ENCODE results near the gene IREB2.

IREB2 gene

GRCh38 chr15:78389738-78390137 lies 48.3 kb upstream of the IREB2 start:
- Histone ChIP-seq H3K9me3 (ENCODE audit: insufficient read depth, low read length) (no peaks in the 10 kb centered on the region), H3K27me3 (ENCODE audit: low read depth, low read length) (peaks cover 34% of the 10 kb centered on the region), H3K4me1 (ENCODE audit: low read length) (no peaks in the 10 kb centered on the region), H3K4me3 (ENCODE audit: low read length) (no peak overlapping the region), H3K79me2 (ENCODE audit: low read length) (no peaks in the 10 kb centered on the region), H2AFZ (ENCODE audit: low read depth, low read length) (no peak overlapping the region), H3K27ac (ENCODE audit: low read length) (no peak overlapping the region), H3K9ac (ENCODE audit: low read length) (no peak overlapping the region), H3K36me3 (replicated peaks; ENCODE audit: low read depth, low read length) (no peaks in the 10 kb centered on the region), H4K20me1 (ENCODE audit: insufficient read depth, low read length) (no peaks in the 10 kb centered on the region), H3K4me2 (ENCODE audit: low read length) (no peak overlapping the region)
- no peak for TF ChIP-seq EZH2phosphoT487 (IDR thresholded peaks at IDR 0.05; ENCODE audit: low read depth)
- no peak for TF ChIP-seq CTCF (IDR thresholded peaks at IDR 0.05; ENCODE audit: low read depth, low read length)

- TF ChIP-seq EZH2phosphoT487 (IDR thresholded peaks at IDR 0.05; ENCODE audit: low read depth) (no peak), CTCF (IDR thresholded peaks at IDR 0.05; ENCODE audit: low read depth, low read length) (no peak)
- Histone ChIP-seq H3K9ac (ENCODE audit: low read length) (no peak overlapping the region), H3K27ac (ENCODE audit: low read length) (no peak overlapping the region), H3K36me3 (replicated peaks; ENCODE audit: low read depth, low read length) (no peaks in the 10 kb centered on the region), H2AFZ (ENCODE audit: low read depth, low read length) (no peak overlapping the region), H3K4me1 (ENCODE audit: low read length) (no peaks in the 10 kb centered on the region), H4K20me1 (ENCODE audit: insufficient read depth, low read length) (no peaks in the 10 kb centered on the region), H3K4me3 (ENCODE audit: low read length) (no peak overlapping the region), H3K27me3 (ENCODE audit: low read depth, low read length) (peaks cover 29% of the 10 kb centered on the region), H3K4me2 (ENCODE audit: low read length) (no peak overlapping the region), H3K9me3 (ENCODE audit: insufficient read depth, low read length) (no peaks in the 10 kb centered on the region), H3K79me2 (ENCODE audit: low read length) (no peaks in the 10 kb centered on the region)
Observed at GRCh38 chr15:78390242-78390641, 47.8 kb upstream of the IREB2 start.

- H3K4me3 ChIP-seq (ENCODE audit: low read length) = no peak overlapping the region
- H3K27me3 ChIP-seq (ENCODE audit: low read depth, low read length) = peaks cover 23% of the 10 kb centered on the region
- H3K9me3 ChIP-seq (ENCODE audit: insufficient read depth, low read length) = no peaks in the 10 kb centered on the region
- no peaks in the 10 kb centered on the region for H3K36me3 ChIP-seq (replicated peaks; ENCODE audit: low read depth, low read length)
- H3K79me2 ChIP-seq (ENCODE audit: low read length) = no peaks in the 10 kb centered on the region
- H2AFZ ChIP-seq (ENCODE audit: low read depth, low read length) = no peak overlapping the region
- no peaks in the 10 kb centered on the region for H4K20me1 ChIP-seq (ENCODE audit: insufficient read depth, low read length)
- H3K4me1 ChIP-seq (ENCODE audit: low read length) = no peaks in the 10 kb centered on the region
- H3K9ac ChIP-seq (ENCODE audit: low read length) = no peak overlapping the region
- TF ChIP-seq CTCF (IDR thresholded peaks at IDR 0.05; ENCODE audit: low read depth, low read length) (no peak), EZH2phosphoT487 (IDR thresholded peaks at IDR 0.05; ENCODE audit: low read depth) (no peak)
- no peak overlapping the region for H3K27ac ChIP-seq (ENCODE audit: low read length)
- no peak overlapping the region for H3K4me2 ChIP-seq (ENCODE audit: low read length)
Observed at GRCh38 chr15:78390826-78391225, 47.2 kb upstream of the IREB2 start.

- Histone ChIP-seq H3K4me1 (ENCODE audit: low read length) (no peaks in the 10 kb centered on the region), H4K20me1 (ENCODE audit: insufficient read depth, low read length) (no peaks in the 10 kb centered on the region), H3K4me2 (ENCODE audit: low read length) (no peak overlapping the region), H3K36me3 (replicated peaks; ENCODE audit: low read depth, low read length) (no peaks in the 10 kb centered on the region), H3K27me3 (ENCODE audit: low read depth, low read length) (peaks cover 15% of the 10 kb centered on the region), H3K27ac (ENCODE audit: low read length) (no peak overlapping the region), H3K9ac (ENCODE audit: low read length) (no peak overlapping the region), H2AFZ (ENCODE audit: low read depth, low read length) (no peak overlapping the region), H3K9me3 (ENCODE audit: insufficient read depth, low read length) (no peaks in the 10 kb centered on the region), H3K4me3 (ENCODE audit: low read length) (no peak overlapping the region), H3K79me2 (ENCODE audit: low read length) (no peaks in the 10 kb centered on the region)
- no peak for TF ChIP-seq CTCF (IDR thresholded peaks at IDR 0.05; ENCODE audit: low read depth, low read length)
- no peak for TF ChIP-seq EZH2phosphoT487 (IDR thresholded peaks at IDR 0.05; ENCODE audit: low read depth)
Observed at GRCh38 chr15:78391781-78392180, 46.2 kb upstream of the IREB2 start.
